Mucosa of descending colon (tissue), 3 donors: Measurements from ENCODE around the gene SLX9. TPM values are rescaled to one million over a fixed set of nuclear protein-coding genes. Genes with fewer than 3 reads are reported as not detected.
A peak's percentile ranks its signal among the peaks of the same experiment; 100 is the strongest.

Experiments
- ATAC-seq: fragments of 200-7000 bp; cut with Tn5 transposase; one replicate; pipeline ENCODE4 v1.9.1; 2020; ENCODE audit warnings: mild to moderate bottlenecking, moderate library complexity
- DNase-seq, 3 donors: peaks; one replicate each; pipeline ENCODE4 v3.0.0-alpha.2; 2020
- H3K36me3 ChIP-seq: fragments of 200-600 bp; one replicate; pipeline ENCODE4 v1.8.0; 2021; ENCODE audit warnings: low read depth, mild to moderate bottlenecking
- H3K4me1 ChIP-seq: fragments of 200-600 bp; one replicate; pipeline ENCODE4 v1.8.0; 2021; ENCODE audit warnings: low read depth, mild to moderate bottlenecking
- H3K4me3 ChIP-seq: fragments of 200-600 bp; one replicate; pipeline ENCODE4 v1.8.0; 2021; ENCODE audit warnings: mild to moderate bottlenecking
- H3K9me3 ChIP-seq: fragments of 200-600 bp; one replicate; pipeline ENCODE4 v1.8.0; 2021; ENCODE audit warnings: mild to moderate bottlenecking
- CTCF ChIP-seq: fragments of 200-600 bp; IDR thresholded peaks from one replicate; pipeline ENCODE4 v1.8.0; 2022; ENCODE audit warnings: antibody characterized with exemption, mild to moderate bottlenecking
- intact Hi-C, 2 donors: fragments of 100-400 bp; cut with DNase I in 1 of 2; cut with micrococcal nuclease in 1 of 2; formaldehyde crosslinking; loops; one replicate each; pipeline versions ENCODE4 v1.11.0 to v1.11.1; 2022; cut with DNase I, micrococcal nuclease
- total RNA-seq, 3 donors: library from RNA; stranded (reverse); fragmentation: NEBNext Ultra II Directional in 2 of 3; extraction: Animal tissue kit (Norgen Biotek cat#: 25700) in 2 of 3; gene quantifications; one replicate each; pipeline versions ENCODE4 v1.2.1 to v1.2.4, GENCODE V29; 2021 to 2023
- donor health status: DM: no; HTN: no; CAD: no; lungs with moderate emphysema.
- donor health status: DM: no; HTN: no; CAD: no.
- donor health status: DM: no; HTN: yes; CAD: no.

The SLX9 gene
- total RNA-seq, 3 donors from 2014 or later, result 19.8 to 42.2 (median 20.9) TPM

- TF ChIP-seq CTCF, result no peak
- intact Hi-C loops, result no loop called here
- DNase-seq, result peak in 1 of 3 donors; percentile 22
- Histone ChIP-seq H3K36me3 (no peaks in the 10 kb centered on the region), H3K4me1 (peaks cover 27% of the 10 kb centered on the region), H3K9me3 (no peaks in the 10 kb centered on the region), H3K4me3 (no peak overlapping the region)
- no peak for ATAC-seq
Measured at GRCh38 chr21:44943005-44943685, 3.3 kb downstream of the SLX9 start.

- ATAC-seq (no peak), DNase-seq (peak in 1 of 3 donors; percentile 19)
- Histone ChIP-seq H3K36me3 (no peaks in the 10 kb centered on the region), H3K4me3 (no peak overlapping the region), H3K9me3 (no peaks in the 10 kb centered on the region), H3K4me1 (peaks cover 27% of the 10 kb centered on the region)
- intact Hi-C loops, result no loop called here
- TF ChIP-seq CTCF, result no peak
Measured at GRCh38 chr21:44943686-44944550, 4.1 kb downstream of the SLX9 start.

- Histone ChIP-seq H3K4me3 (no peak overlapping the region), H3K9me3 (no peaks in the 10 kb centered on the region), H3K36me3 (no peaks in the 10 kb centered on the region), H3K4me1 (peaks cover 30% of the 10 kb centered on the region)
- intact Hi-C loops, result no loop called here
- TF ChIP-seq CTCF, result no peak
- ATAC-seq (no peak), DNase-seq (peak in 1 of 3 donors; percentile 15)
Measured at GRCh38 chr21:44944596-44944995, 4.8 kb downstream of the SLX9 start.

GRCh38 chr21:44946254-44947041, 6.6 kb downstream of the SLX9 start:
- DNase-seq, result peak in 1 of 3 donors; percentile 23
- Histone ChIP-seq H3K36me3 (no peaks in the 10 kb centered on the region), H3K4me3 (no peak overlapping the region), H3K9me3 (no peaks in the 10 kb centered on the region), H3K4me1 (peaks cover 22% of the 10 kb centered on the region)
- intact Hi-C loops, result loop anchor here in 1 of 2 donors (5.0 kb wide), 1 partner anchor 186 kb away; no protein-coding TSS in a partner anchor
- ATAC-seq, result no peak
- no peak for TF ChIP-seq CTCF
